K562 (cell line): Measurements from ENCODE around the gene ANKRD13C. TPM values are rescaled to one million over a fixed set of nuclear protein-coding genes. Genes with fewer than 3 reads are reported as not detected.

ENCODE experiments used
- ARID3A ChIP-seq: IDR thresholded peaks from 2 replicates; pipeline ENCODE4 v1.6.1; 2012; ENCODE audit warnings: low read depth, low read length, improper control_type of control experiment, borderline replicate concordance
- CBX1 ChIP-seq: sonication (generic); IDR thresholded peaks from 2 replicates; pipeline ENCODE4 v1.6.1; 2016; ENCODE audit warnings: antibody characterized with exemption, low read depth, mild to moderate bottlenecking
- CEBPB ChIP-seq: fragments of 450-650 bp; IDR thresholded peaks from 2 replicates; pipeline ENCODE4 v1.6.1; 2016; ENCODE audit warnings: missing genetic modification characterization, missing compliant biosample characterization
- CUX1 ChIP-seq: fragments of 200-800 bp; sonication (Bioruptor generic); IDR thresholded peaks from 2 replicates; pipeline ENCODE4 v1.6.1; 2016; ENCODE audit warnings: missing genetic modification characterization, missing compliant biosample characterization
- FOXA3 ChIP-seq, 2 experiments: fragments of 450-650 bp in 1 of 2; sonication (generic) in 1 of 2; formaldehyde crosslinking; IDR thresholded peaks in 1 of 2; conservative IDR thresholded peaks in 1 of 2; 2 replicates each; pipeline versions ENCODE4 v1.4.0 to v1.8.0; 2020 to 2022; ENCODE audit warnings: mild to moderate bottlenecking in 2 of 2, missing genetic modification reagents in 1 of 2
- HIVEP1 ChIP-seq: fragments of 250-450 bp; sonication (Bioruptor Pico); IDR thresholded peaks from 2 replicates; pipeline ENCODE4 v1.4.0; 2020; ENCODE audit warnings: mild to moderate bottlenecking
- HSF4 ChIP-seq: fragments of 250-450 bp; sonication (Bioruptor Pico); IDR thresholded peaks from 2 replicates; pipeline ENCODE4 v2.1.2; 2022; ENCODE audit warnings: mild to moderate bottlenecking, moderate library complexity, borderline replicate concordance
- NFATC3 ChIP-seq: fragments of 450-650 bp; IDR thresholded peaks from 2 replicates; pipeline ENCODE4 v1.6.1; 2017; ENCODE audit warnings: mild to moderate bottlenecking
- RBBP5 ChIP-seq: fragments of 200-600 bp; sonication (generic); IDR thresholded peaks from 2 replicates; pipeline ENCODE4 v1.6.1; 2012; ENCODE audit warnings: borderline replicate concordance, mild to moderate bottlenecking, low read length, control low read depth, inconsistent platforms; ENCODE audit not compliant: insufficient read depth, poor library complexity, severe bottlenecking
- TBL1XR1 ChIP-seq, 2 experiments: IDR thresholded peaks; 2 replicates each; pipeline ENCODE4 v1.6.1; 2012; ENCODE audit warnings: improper control_type of control experiment in 2 of 2, low read length in 2 of 2, mild to moderate bottlenecking in 1 of 2
- TEAD1 ChIP-seq, 2 experiments: fragments of 450-650 bp in 1 of 2; sonication (generic) in 1 of 2; formaldehyde crosslinking; IDR thresholded peaks; 2 replicates each; pipeline versions ENCODE4 v1.4.0 to v1.8.0; 2020 to 2022; ENCODE audit warnings: mild to moderate bottlenecking in 2 of 2, missing genetic modification reagents in 1 of 2
- THAP12 ChIP-seq: fragments of 250-450 bp; sonication (Bioruptor Pico); IDR thresholded peaks from 2 replicates; pipeline ENCODE4 v1.9.0; 2021; ENCODE audit warnings: mild to moderate bottlenecking, inconsistent platforms
- TRIM24 ChIP-seq, 2 experiments: fragments of 450-650 bp; IDR thresholded peaks; 2 replicates each; pipeline ENCODE4 v1.6.1; 2016
- ZNF512 ChIP-seq: IDR thresholded peaks from 2 replicates; pipeline ENCODE4 v1.6.1; 2016; ENCODE audit warnings: missing genetic modification characterization, missing compliant biosample characterization
- polyA plus RNA-seq, 8 experiments: library from polyadenylated mRNA; depleted of rRNA in 4 of 8; stranded (reverse) in 5 of 8; unstranded in 3 of 8; fragments of >200 nt; fragmentation: Nextera tagmentation in 2 of 8; fragmentation: Illumina TruSeq in 1 of 8; extraction: Ambion mirVana in 2 of 8; extraction: Trizol in 1 of 8; gene quantifications; 2 replicates each; pipeline versions ENCODE4 v1.2.1 to v1.2.3, GENCODE V29; 2011 to 2014; ENCODE audit warnings: inconsistent platforms in 1 of 8, missing spikeins in 1 of 8
- total RNA-seq, 7 experiments: library from RNA; depleted of rRNA in 6 of 7; stranded (reverse); fragments of >200 nt in 6 of 7; fragmentation: Illumina TruSeq in 2 of 7; extraction: Trizol in 2 of 7; gene quantifications; 2 replicates each; pipeline versions ENCODE4 v1.2.1 to v1.2.3, GENCODE V29; 2011 to 2021; ENCODE audit warnings: low replicate concordance in 1 of 7
- TF ChIP-seq, protein P1 (sequence below): fragments of 250-450 bp; sonication (Bioruptor Pico); IDR thresholded peaks from 2 replicates; pipeline ENCODE4 v1.9.0; 2021; ENCODE audit warnings: mild to moderate bottlenecking

ANKRD13C gene
- total and polyA plus RNA-seq, 9 of the 15 experiments (the other 6 are each of a cell fraction or from before 2014, with no cell fraction given), result 3.4 to 22.8 (median 12.5) TPM

GRCh38 chr1:70221238-70222121 is 133.0 kb downstream of the ANKRD13C start, which contains the start of gene SRSF11 (continued):
- TF ChIP-seq CUX1 (CRISPR knock-in tag), result no peak
- TF ChIP-seq HIVEP1 (CRISPR knock-in tag), result no peak
- no peak for TF ChIP-seq CEBPB (tag)
- peak; percentile 85 for TF ChIP-seq RBBP5
- peak in 1 of 2 experiments; percentile 49; a peak in 2 of 4 replicates for TF ChIP-seq TRIM24 (IDR thresholded peaks at IDR 0.05)
- TF ChIP-seq, protein P1, sequence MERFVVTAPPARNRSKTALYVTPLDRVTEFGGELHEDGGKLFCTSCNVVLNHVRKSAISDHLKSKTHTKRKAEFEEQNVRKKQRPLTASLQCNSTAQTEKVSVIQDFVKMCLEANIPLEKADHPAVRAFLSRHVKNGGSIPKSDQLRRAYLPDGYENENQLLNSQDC (CRISPR knock-in tag), result peak; percentile 96
- 0 out of 4 replicates have a peak, but pooled peaks of 1 of the 2 experiments have one; percentile 28 for TF ChIP-seq TEAD1 (CRISPR knock-in tag; IDR thresholded peaks at IDR 0.05)
- no peak for TF ChIP-seq NFATC3
- no peak for TF ChIP-seq ARID3A
- TF ChIP-seq THAP12 (CRISPR knock-in tag), result peak; percentile 88
- TF ChIP-seq TBL1XR1 (IDR thresholded peaks at IDR 0.05; ENCODE audit: low read length in 2 of 2), result no peak
- no peak for TF ChIP-seq HSF4
- TF ChIP-seq FOXA3 (CRISPR knock-in tag; conservative IDR thresholded peaks at IDR 0.05 in 1 of 2, IDR thresholded peaks at IDR 0.05 in 1 of 2), result no peak
- TF ChIP-seq CBX1, result no peak
- no peak for TF ChIP-seq ZNF512 (tag)
